B cell (primary cell): ENCODE measurements around the gene F8.

Experiments
- CTCF ChIP-seq: fragments of 200-600 bp; IDR thresholded peaks from one replicate; pipeline ENCODE4 v1.8.0; 2022; ENCODE audit warnings: antibody characterized with exemption, mild to moderate bottlenecking
- EZH2 ChIP-seq: IDR thresholded peaks from 2 replicates; pipeline ENCODE4 v1.6.1; 2012; ENCODE audit warnings: borderline replicate concordance, low read depth, mild to moderate bottlenecking, moderate library complexity, low read length; ENCODE audit not compliant: insufficient read depth, poor library complexity, severe bottlenecking

DNA sequence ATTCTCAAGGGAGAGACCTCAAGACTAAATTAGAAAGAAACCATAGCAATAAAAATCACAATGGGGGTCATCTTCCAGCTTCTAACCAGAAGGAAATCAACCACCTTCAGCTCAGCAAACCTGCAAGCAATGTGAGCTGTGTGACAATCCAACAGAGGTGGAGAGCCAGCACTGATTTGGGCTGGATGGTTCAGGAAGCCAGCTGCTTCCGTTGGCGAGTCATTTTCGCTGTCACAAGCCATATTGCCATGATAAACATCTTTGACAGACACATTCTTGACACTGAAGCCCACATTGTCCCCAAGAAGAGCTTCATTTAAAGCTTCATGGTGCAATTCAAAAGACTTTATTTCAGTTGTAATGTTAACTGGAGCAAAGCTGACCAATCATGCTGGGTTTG is 113.7 kb downstream of the F8 start:
- TF ChIP-seq CTCF (no peak), EZH2 (no peak)
